HG02943 (cell line): ENCODE results near the gene TIGD1.
"Not testable (repeated sequence)": the region's sequence is repeated elsewhere in the genome, so short reads cannot be mapped to it uniquely, and the experiment has no call there.

Source experiments
- ATAC-seq: cut with Tn5 transposase; IDR thresholded peaks from one replicate; pipeline ENCODE4 v1.9.1; 2021; ENCODE audit warnings: mild to moderate bottlenecking, low read depth, moderate library complexity; ENCODE audit not compliant: unreplicated experiment

TIGD1 gene

DNA sequence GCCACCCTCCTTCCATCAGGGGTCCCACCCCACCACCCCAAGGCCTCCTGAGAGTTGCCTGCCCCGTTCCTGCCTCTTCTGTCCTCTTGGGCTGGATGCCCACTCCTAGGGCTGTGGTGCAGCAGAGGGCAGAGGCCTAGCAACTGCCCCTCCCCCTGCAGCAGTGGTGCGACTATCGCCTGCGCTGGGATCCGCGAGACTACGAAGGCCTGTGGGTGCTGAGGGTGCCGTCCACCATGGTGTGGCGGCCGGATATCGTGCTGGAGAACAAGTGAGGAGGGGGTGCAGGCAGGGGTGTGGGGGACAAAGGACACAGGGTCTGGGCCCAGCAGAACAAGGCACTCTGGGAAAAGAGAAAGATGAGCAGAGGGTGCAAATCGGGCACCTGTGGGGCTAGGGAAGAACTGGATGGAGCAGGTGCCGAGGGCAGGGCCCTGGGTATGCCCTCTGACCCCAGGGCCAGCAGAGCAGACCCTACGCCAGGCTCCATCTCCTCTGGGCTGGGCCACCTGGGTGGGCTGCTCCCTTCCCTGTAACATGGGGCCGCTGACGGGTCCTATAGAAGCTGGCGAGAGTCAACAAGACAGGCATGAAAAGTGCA, 9.8 kb downstream of the TIGD1 start:
- ATAC-seq: no peak

DNA sequence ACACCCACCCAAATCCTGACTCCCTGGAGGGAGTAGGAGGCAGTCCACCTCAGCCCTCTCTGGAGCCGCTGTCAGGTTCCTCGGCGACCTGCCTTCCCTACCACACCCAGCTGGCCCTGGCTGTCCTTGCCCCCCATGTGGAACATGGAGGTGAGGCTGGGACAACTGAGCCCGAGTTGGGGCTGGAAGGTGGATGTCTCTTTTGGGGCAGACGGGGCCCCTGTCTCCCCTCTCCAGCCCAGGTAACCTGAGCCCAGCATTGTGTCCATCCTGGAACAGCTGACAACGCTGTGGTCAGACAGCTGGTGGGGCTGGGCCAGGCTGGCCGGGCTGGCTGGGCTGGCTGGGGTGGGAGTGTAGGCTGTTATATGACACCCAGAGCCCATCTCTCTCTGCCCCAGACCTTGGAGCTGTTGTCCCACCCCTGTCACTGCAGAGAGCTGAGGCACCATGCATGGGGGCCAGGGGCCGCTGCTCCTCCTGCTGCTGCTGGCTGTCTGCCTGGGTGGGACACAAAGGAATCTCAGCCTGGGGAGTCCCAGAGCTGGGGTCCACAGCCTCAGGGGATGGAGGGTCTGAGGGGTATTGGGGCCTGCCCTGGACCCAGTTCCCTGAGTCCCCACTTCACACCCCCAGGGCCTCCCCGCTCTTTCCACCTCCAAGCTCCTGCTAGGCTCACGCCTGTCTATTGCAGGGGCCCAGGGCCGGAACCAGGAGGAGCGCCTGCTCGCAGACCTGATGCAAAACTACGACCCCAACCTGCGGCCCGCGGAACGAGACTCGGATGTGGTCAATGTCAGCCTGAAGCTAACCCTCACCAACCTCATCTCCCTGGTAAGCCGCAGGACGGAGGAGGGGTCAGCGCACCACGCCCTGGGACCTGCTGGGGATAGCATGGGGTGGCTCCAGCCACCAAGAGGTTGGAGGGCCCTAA, 10.8 kb downstream of the TIGD1 start, which contains the start of gene CHRNG:
CHRNG (plus strand) TSS at position 395 of the 934 bp plus-strand sequence; CDS start at position 451, 56 bp downstream.
- ATAC-seq: no peak

DNA sequence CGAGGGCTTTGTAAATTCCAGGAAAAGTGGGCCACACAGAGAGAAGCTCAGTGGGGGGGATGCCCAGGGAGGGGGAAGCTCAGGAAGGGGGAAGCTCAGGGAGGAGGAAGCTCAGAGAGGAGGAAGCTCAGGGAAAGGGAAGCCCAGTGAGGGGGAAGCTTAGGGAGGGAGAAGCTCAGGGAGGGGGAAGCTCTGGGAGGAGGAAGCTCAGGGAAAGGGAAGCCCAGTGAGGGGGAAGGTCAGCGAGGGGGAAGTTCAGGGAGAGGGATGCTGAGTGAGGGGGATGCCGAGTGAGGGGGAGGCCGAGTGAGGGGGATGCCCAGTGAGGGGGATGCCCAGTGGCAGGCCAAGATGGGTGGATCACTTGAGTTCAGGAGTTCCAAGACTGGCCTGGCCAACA, 11.7 kb downstream of the TIGD1 start:
- no peak for ATAC-seq

GRCh38 chr2:232537499-232537898, 12.9 kb downstream of the TIGD1 start:
- ATAC-seq: no peak

GRCh38 chr2:232537079-232537478, 13.3 kb downstream of the TIGD1 start:
- no peak for ATAC-seq

GRCh38 chr2:232535761-232536530, 14.4 kb downstream of the TIGD1 start:
- no peak for ATAC-seq

DNA sequence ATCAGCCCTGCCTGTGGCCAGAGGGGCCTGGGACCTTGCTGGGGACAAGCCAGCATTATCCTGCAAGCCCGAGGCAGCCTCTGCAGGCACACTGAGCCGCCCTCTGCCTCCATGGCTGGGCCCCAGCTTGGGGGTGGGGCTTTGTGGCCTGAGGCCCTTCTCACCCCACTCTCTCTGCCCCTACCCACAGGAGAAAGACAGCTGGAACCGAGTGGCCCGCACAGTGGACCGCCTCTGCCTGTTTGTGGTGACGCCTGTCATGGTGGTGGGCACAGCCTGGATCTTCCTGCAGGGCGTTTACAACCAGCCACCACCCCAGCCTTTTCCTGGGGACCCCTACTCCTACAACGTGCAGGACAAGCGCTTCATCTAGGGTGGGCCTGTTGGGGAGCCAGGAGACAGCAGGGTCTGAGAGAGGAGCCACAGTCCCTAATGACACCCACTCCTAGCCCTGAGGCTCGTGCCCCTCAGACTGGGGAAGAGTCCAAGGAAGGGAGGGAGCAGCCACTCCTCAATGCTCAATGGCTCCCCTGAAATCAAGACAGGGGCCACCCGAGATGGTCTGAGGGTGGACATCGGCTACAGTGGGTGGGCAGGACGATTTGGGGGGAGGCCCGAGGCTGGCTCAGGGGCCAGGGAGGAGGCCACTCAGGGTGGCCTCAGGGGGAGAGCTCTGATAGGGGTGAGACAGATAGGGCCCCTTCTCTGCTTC, 15.3 kb downstream of the TIGD1 start:
- no peak for ATAC-seq

DNA sequence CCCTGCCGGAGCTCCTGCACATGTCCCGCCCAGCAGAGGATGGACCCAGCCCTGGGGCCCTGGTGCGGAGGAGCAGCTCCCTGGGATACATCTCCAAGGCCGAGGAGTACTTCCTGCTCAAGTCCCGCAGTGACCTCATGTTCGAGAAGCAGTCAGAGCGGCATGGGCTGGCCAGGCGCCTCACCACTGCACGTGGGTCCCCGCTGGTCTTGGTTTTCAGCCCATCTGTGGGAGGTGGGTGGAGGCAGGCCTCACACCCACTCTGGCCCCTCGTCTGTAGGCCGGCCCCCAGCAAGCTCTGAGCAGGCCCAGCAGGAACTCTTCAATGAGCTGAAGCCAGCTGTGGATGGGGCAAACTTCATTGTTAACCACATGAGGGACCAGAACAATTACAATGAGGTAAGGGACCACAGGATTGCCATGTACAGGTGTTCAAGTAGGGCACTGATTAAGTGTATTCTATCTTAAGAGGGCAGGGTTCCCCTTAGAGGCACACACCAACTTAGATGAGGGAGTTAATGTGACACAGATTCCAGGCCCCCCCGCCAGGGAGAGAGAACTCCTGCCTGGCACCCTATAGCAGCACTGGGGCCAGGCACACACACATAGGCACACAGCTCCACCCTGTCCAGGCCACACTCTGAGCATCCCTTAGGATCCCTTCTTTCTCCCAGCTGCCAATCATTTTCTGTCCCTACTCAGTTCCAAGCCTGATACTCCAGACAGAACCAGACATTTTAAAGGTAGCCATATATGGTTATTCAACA, 16.2 kb downstream of the TIGD1 start:
- no peak for ATAC-seq

- ATAC-seq: not testable (repeated sequence)
Observed at GRCh38 chr2:232532821-232533220, 17.5 kb downstream of the TIGD1 start.

DNA sequence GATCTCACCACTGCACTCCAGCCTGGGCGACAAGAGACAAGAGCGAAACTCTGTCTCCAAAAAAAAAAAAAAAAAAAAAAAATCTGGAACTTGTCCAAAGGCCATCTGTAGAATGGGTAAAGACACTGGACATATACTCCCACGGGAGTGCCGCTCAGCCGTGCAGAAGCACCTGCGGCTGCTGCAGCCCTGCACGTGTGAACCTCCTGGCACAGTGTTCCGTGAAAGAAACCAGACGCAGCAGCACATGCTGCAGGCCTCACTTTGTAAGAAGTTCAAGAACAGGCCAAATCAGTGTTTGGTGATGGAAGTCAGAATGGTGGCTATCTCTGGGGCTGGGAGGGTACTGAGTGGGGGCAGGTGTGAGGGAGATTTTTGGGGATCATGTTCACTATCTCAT, 17.9 kb downstream of the TIGD1 start:
- no peak for ATAC-seq

DNA sequence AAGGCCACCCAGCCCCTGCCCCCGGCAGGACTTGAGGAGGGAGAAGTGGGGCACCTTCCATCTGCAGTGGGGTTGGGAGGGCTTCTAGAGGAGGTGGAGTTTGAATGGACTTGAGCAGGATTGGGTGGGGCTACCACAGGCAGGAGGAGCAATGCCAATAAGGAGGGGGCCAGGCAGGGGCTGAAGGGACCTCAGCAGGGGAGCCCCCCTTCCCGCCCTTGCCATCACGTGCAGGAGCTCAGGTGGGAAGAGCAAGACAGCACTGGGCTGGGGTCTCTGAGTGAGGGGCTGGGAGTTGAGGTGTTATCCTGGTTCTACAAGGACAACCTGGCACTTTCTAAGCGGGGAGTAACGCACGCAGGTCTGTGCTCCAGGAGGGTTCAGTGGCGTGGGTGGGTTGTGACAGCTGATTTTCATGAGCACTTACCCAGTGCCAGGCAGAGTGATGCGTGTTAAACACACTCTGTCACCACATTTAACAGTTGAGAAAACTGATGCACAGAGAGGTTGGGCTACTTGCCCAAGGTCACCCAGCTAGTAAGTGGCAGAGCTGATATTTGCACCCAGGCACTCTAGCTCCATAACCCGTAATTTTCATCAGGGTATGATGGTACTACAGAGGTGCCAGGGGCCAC, 19.6 kb downstream of the TIGD1 start:
- ATAC-seq: no peak

- no peak for ATAC-seq
Observed at GRCh38 chr2:232529806-232530547, 20.4 kb downstream of the TIGD1 start.

DNA sequence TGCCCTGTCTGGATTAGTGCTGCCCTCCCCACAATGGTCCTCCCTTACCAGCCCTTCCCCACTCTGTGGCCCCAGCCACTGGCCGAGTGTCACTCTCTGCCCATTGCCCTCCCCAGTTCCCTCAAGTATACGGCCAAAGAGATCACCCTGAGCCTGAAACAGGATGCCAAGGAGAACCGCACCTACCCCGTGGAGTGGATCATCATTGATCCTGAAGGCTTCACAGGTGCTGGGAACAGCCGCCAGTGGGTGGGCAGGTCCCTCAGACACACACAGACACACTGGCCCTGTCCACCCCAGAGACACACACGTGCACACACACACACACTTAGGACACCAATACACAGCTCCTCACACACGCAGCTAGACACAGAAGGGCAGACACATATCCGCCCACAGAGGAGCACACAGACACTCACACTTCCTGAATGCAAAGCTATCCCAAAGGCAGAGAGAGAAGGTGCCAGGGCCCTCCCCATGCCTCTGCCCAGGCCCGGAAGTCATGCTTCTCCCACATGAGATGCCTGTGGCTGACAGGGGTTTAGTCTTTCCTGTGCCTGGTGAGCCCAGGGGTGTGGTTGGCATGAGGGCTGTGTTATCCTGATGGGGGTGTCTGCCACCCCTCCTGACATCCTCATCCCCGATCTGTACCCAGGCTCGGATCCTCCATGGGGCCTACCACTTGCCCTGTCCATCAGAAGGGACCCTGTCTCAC, 21.5 kb downstream of the TIGD1 start:
- no peak for ATAC-seq

GRCh38 chr2:232527905-232528470, 22.4 kb downstream of the TIGD1 start:
- ATAC-seq: no peak

GRCh38 chr2:232526372-232526941, 23.9 kb downstream of the TIGD1 start:
- ATAC-seq: no peak

DNA sequence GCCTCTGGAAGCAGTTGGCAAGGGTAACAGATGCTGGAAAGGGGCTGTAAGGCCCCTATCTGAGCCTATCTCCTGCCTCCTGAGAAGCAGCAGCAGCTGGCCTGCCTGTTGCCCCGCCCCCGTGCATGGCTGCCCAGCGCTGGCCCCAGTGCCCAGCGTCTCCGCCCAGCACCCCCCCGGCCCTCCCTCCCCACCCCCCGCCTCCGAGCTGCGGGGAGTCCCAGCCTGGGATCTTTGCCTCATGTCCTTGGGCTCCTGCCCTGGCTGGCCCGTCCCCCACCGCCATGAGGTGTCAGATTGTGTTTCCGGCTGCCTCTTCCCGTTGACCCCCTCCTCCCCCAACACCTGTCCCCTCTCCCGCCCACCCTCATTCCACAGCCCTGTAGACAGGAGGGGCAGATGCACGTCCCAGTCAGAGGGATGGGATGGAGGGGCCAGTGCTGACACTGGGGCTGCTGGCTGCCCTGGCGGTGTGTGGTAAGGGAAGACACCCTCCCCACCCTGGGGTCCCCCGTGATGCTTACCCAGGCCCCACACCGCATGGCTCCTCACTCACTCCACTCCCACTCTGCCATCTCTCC, 24.5 kb downstream of the TIGD1 start, which contains the start of gene CHRND:
CHRND (plus strand) TSS at position 370 of the 581 bp plus-strand sequence; CDS start at position 426, 56 bp downstream.
- ATAC-seq: no peak

- ATAC-seq: no peak
Observed at GRCh38 chr2:232525199-232525598, 25.2 kb downstream of the TIGD1 start.
